Measurements from ENCODE around the gene DNAJC2. TPM values are rescaled to one million over a fixed set of nuclear protein-coding genes. Genes with fewer than 3 reads are reported as not detected.

DNAJC2 gene
- total RNA-seq, 6 experiments from 2014 or later, result 5.5 to 13.1 (median 11.0) TPM

DNA sequence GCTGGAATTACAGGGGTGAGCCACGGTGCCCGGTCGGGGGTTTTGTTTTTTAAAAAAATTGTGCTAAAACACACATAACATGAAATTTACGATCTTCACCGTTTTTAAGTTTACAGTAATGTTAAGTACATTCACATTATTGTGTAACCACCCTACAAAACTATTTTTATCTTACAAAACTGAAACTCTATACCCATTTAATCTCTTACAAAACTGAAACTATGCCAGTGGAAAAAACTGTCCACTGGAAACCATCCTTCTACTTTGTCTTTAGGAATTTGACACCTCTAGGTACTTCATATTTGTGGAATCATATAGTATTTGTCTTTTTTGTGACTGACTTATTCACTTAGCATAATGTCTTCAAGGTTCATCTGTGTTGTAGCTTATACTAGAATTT, 1.8 kb upstream of the DNAJC2 start:
- intact Hi-C loops (cut with DNase I), result no loop called here
- no peaks in the 10 kb centered on the region for H3K27me3 ChIP-seq
- H3K36me3 ChIP-seq, result peaks cover 0 to 5% (median 0%) of the 10 kb centered on the region in 4 donors
- DNase-seq (no peak), ATAC-seq (no peak)
- no peak overlapping the region for H3K27ac ChIP-seq
- H3K9me3 ChIP-seq, result no peaks in the 10 kb centered on the region
- H3K4me3 ChIP-seq, result no peak overlapping the region
- TF ChIP-seq, protein P1, sequence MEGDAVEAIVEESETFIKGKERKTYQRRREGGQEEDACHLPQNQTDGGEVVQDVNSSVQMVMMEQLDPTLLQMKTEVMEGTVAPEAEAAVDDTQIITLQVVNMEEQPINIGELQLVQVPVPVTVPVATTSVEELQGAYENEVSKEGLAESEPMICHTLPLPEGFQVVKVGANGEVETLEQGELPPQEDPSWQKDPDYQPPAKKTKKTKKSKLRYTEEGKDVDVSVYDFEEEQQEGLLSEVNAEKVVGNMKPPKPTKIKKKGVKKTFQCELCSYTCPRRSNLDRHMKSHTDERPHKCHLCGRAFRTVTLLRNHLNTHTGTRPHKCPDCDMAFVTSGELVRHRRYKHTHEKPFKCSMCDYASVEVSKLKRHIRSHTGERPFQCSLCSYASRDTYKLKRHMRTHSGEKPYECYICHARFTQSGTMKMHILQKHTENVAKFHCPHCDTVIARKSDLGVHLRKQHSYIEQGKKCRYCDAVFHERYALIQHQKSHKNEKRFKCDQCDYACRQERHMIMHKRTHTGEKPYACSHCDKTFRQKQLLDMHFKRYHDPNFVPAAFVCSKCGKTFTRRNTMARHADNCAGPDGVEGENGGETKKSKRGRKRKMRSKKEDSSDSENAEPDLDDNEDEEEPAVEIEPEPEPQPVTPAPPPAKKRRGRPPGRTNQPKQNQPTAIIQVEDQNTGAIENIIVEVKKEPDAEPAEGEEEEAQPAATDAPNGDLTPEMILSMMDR (IDR thresholded peaks at IDR 0.05), result no peak
- no peak for TF ChIP-seq POLR2A (IDR thresholded peaks at IDR 0.05)
- 97% methylated on average over 5 of the region's 5 CpGs for WGBS (ENCODE audit: insufficient coverage, low coverage, low lambda C conversion rate, missing lambda C conversion rate)
- peaks cover 0 to 35% (median 10%) of the 10 kb centered on the region in 4 donors for H3K4me1 ChIP-seq

DNA sequence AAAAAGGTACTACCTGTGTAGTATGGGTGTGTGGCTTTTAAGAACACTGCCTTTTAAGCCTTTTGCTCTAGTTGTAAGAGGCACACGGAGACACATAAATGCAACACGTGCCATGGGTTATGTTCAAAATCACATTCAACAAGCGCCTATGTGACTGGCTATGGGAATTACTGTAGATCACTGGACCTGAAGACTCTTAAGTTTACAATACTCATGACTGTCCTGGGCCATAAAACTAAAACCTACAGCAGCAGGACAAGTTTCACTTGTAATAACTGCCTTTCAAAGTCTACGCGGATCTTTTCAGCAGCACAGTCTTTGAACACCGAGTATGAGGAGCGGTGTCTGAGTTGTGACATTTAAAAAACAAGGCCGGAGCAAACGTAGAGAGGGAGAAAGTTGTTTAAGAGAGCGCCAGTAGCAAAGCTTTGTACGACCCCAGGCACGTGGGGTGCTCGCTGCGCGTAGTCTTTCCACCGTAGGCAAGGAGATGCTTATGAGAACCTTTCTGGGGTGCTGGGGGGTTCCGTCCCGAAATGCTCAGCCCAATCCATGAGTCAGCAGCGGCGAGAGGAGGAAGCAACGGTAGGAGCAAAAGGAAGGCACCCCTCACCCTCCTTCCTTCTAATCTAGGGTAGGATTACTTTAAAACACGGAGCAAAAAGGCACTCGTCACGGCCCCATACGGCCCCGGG, 662 bp downstream of the DNAJC2 start:
- ATAC-seq, result peak in 3 of 4 donors; percentile 28 to 45 (median 42)
- 1% methylated on average over 26 of the region's 26 CpGs for WGBS (ENCODE audit: insufficient coverage, low coverage, low lambda C conversion rate, missing lambda C conversion rate)
- no peaks in the 10 kb centered on the region for H3K27me3 ChIP-seq
- peak overlapping the region; percentile 90 to 98 (median 96) for H3K4me3 ChIP-seq
- no peaks in the 10 kb centered on the region for H3K9me3 ChIP-seq
- TF ChIP-seq POLR2A (IDR thresholded peaks at IDR 0.05), result no peak
- TF ChIP-seq, protein P1 (IDR thresholded peaks at IDR 0.05), result no peak
- H3K27ac ChIP-seq, result peak overlapping the region; percentile 62 to 83 (median 76)
- H3K36me3 ChIP-seq, result peaks cover 0 to 20% (median 7%) of the 10 kb centered on the region in 4 donors
- H3K4me1 ChIP-seq, result peaks cover 0 to 22% (median 2%) of the 10 kb centered on the region in 4 donors
- peak in 1 of 3 donors; percentile 56 for DNase-seq
- intact Hi-C loops (cut with DNase I), result no loop called here

DNA sequence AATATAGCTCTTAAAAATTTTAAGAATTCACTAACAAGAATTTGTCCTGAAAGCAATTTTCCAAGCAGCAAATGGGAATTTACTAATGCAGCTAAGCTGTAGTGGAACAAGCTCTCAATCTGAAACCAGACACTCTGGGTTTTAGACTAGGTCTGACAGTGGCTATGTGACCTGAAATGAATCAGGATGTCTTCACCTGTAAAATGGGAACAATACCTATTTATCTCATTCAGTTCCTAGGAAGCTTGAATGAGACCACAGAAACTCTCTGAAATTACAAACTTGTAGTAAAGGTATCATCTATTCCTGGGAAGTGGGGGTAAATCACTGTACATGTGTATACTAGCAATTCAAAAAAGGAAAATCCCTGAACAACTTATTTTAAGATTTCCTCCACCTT, 1.2 kb downstream of the DNAJC2 start:
- Histone ChIP-seq H3K36me3 (peaks cover 0 to 20% (median 7%) of the 10 kb centered on the region in 4 donors), H3K4me3 (peak overlapping the region; percentile 90 to 98 (median 96)), H3K27me3 (no peaks in the 10 kb centered on the region), H3K9me3 (no peaks in the 10 kb centered on the region), H3K4me1 (peaks cover 0 to 18% (median 2%) of the 10 kb centered on the region in 4 donors), H3K27ac (peak overlapping the region in 1 of 3 donors; percentile 76)
- TF ChIP-seq, protein P1 (IDR thresholded peaks at IDR 0.05), result no peak
- TF ChIP-seq POLR2A (IDR thresholded peaks at IDR 0.05), result no peak
- intact Hi-C loops (cut with DNase I), result no loop called here
- ATAC-seq, result no peak
- DNase-seq, result no peak

DNA sequence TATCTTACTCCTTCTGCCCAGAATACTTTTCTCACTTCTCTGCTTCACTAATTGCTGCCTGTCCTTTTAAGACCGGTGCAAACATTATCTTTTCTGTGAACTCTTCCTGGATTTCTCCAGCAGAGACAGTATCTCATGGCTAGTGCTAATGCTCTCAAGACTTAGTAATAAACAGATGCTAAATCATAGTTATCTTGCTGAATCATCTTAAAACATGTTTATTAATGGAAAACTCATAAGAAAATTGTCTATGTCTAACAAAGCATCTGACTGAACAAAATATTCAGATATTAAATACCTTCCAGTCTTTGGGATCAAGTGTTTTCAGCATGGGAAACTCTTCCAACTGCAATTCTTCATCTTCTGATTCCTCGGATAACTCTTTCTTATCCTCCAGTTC, 3.1 kb downstream of the DNAJC2 start:
- no peaks in the 10 kb centered on the region for H3K27me3 ChIP-seq
- H3K9me3 ChIP-seq, result no peaks in the 10 kb centered on the region
- intact Hi-C loops (cut with DNase I), result no loop called here
- TF ChIP-seq POLR2A (IDR thresholded peaks at IDR 0.05), result no peak
- TF ChIP-seq, protein P1 (IDR thresholded peaks at IDR 0.05), result no peak
- peaks cover 0 to 18% (median 2%) of the 10 kb centered on the region in 4 donors for H3K4me1 ChIP-seq
- H3K4me3 ChIP-seq, result no peak overlapping the region
- ATAC-seq (no peak), DNase-seq (no peak)
- no peak overlapping the region for H3K27ac ChIP-seq
- 85% methylated on average over 2 of the region's 2 CpGs for WGBS (ENCODE audit: insufficient coverage, low coverage, low lambda C conversion rate, missing lambda C conversion rate)
- H3K36me3 ChIP-seq, result peaks cover 0 to 37% (median 20%) of the 10 kb centered on the region in 4 donors
